H1 (cell line): ENCODE data around the gene CELSR1. TPM values are rescaled to one million over a fixed set of nuclear protein-coding genes. Genes with fewer than 3 reads are reported as not detected.

ENCODE experiments used
- CTCF ChIA-PET: fragments of 300-600 bp; sonication (Branson Sonifier 250); formaldehyde crosslinking; loops from one replicate; lab custom pipeline; 2021; ENCODE audit not compliant: partially characterized antibody; lab: Charles Lee
- POLR2A ChIA-PET: fragments of 300-600 bp; sonication (Branson Sonifier 250); formaldehyde crosslinking; loops from one replicate; lab custom pipeline; 2021; ENCODE audit warnings: inconsistent platforms; ENCODE audit not compliant: partially characterized antibody; lab: Charles Lee
- DNase-seq, 2 experiments: peaks; one replicate each; pipeline versions ENCODE4 v3.0.0 to v3.0.0-alpha.2; 2010 to 2022; ENCODE audit warnings: low spot score in 2 of 2, low read depth in 1 of 2, mixed read lengths in 1 of 2
- FAIRE-seq: peaks from 2 replicates; lab custom pipeline; 2011; peaks lifted over from hg19 to GRCh38; lab: Jason Lieb, UNC
- H2AFZ ChIP-seq: 2 replicates; pipeline ENCODE4 v1.8.1; 2012; ENCODE audit warnings: low read length, inconsistent platforms
- H2AK5ac ChIP-seq: 2 replicates; pipeline ENCODE4 v1.6.1; 2013; ENCODE audit warnings: low read depth, low read length
- H2BK120ac ChIP-seq: replicated peaks from 2 replicates; pipeline ENCODE3; 2013; ENCODE audit warnings: low read depth, low read length, inconsistent platforms
- H2BK12ac ChIP-seq: 2 replicates; pipeline ENCODE4 v1.6.1; 2013; ENCODE audit warnings: low read depth, low read length
- H2BK15ac ChIP-seq: 2 replicates; pipeline ENCODE4 v1.6.1; 2013; ENCODE audit warnings: low read length
- H2BK20ac ChIP-seq: 2 replicates; pipeline ENCODE4 v1.6.1; 2013; ENCODE audit warnings: low read length
- H2BK5ac ChIP-seq: 2 replicates; pipeline ENCODE4 v1.6.1; 2013; ENCODE audit warnings: low read depth, low read length
- H3K14ac ChIP-seq: 2 replicates; pipeline ENCODE4 v1.6.1; 2013; ENCODE audit warnings: inconsistent platforms; ENCODE audit not compliant: insufficient read length
- H3K18ac ChIP-seq: 2 replicates; pipeline ENCODE4 v1.6.1; 2013; ENCODE audit warnings: low read length; ENCODE audit errors: extremely low read depth
- H3K23ac ChIP-seq: 2 replicates; pipeline ENCODE4 v1.6.1; 2013; ENCODE audit warnings: inconsistent platforms; ENCODE audit not compliant: insufficient read length
- H3K23me2 ChIP-seq: 2 replicates; pipeline ENCODE4 v1.6.1; 2013; ENCODE audit warnings: low read depth, low read length
- H3K27ac ChIP-seq: 2 replicates; pipeline ENCODE4 v1.6.1; 2011; ENCODE audit warnings: low read depth, low read length, inconsistent platforms
- H3K27me3 ChIP-seq, 4 experiments: replicated peaks in 1 of 4; 1 replicate in 1 of 4; 2 replicates in 3 of 4; pipeline versions ENCODE4 v1.6.1 to v1.8.1; 2011 to 2013; ENCODE audit warnings: low read length in 3 of 4, mild to moderate bottlenecking in 3 of 4, inconsistent platforms in 2 of 4, mixed read lengths in 2 of 4, moderate library complexity in 1 of 4; ENCODE audit not compliant: control insufficient read depth in 3 of 4, insufficient read depth in 3 of 4; ENCODE audit errors: extremely low read depth in 1 of 4
- H3K36me3 ChIP-seq, 4 experiments: 2 replicates each; pipeline versions ENCODE4 v1.6.1 to v1.8.1; 2011 to 2013; ENCODE audit warnings: mild to moderate bottlenecking in 4 of 4, low read length in 3 of 4, moderate library complexity in 2 of 4, control low read depth in 1 of 4, inconsistent platforms in 1 of 4; ENCODE audit not compliant: insufficient read depth in 4 of 4, control insufficient read depth in 2 of 4
- H3K4ac ChIP-seq: replicated peaks from 2 replicates; pipeline ENCODE3; 2013; ENCODE audit warnings: low read length, low read depth, mixed read lengths, inconsistent platforms; ENCODE audit not compliant: insufficient read length
- H3K4me1 ChIP-seq, 4 experiments: replicated peaks in 1 of 4; 1 replicate in 1 of 4; 2 replicates in 3 of 4; pipeline versions ENCODE4 v1.6.1 to v1.8.1; 2011 to 2013; ENCODE audit warnings: low read length in 3 of 4, inconsistent platforms in 2 of 4, mixed read lengths in 1 of 4; ENCODE audit not compliant: insufficient read depth in 4 of 4, control insufficient read depth in 3 of 4
- H3K4me2 ChIP-seq, 2 experiments: 2 replicates each; pipeline versions ENCODE4 v1.6.1 to v1.8.1; 2011 to 2013; ENCODE audit warnings: low read depth in 2 of 2, low read length in 2 of 2, control low read depth in 1 of 2, inconsistent platforms in 1 of 2, mild to moderate bottlenecking in 1 of 2; ENCODE audit not compliant: insufficient read depth in 1 of 2
- H3K4me3 ChIP-seq, 4 experiments: fragments of 200-600, 300-600 bp in 1 of 4; sonication (generic), shearing (Covaris generic), sonication (Bioruptor Twin) in 1 of 4; 2 replicates each; pipeline versions ENCODE4 v1.5.1 to v1.8.1; 2011 to 2016; ENCODE audit warnings: low read length in 4 of 4, low read depth in 3 of 4, control low read depth in 2 of 4, inconsistent platforms in 2 of 4, mild to moderate bottlenecking in 2 of 4, mixed read lengths in 1 of 4, moderate library complexity in 1 of 4; ENCODE audit not compliant: insufficient read depth in 2 of 4; ENCODE audit errors: extremely low read depth in 1 of 4
- H3K56ac ChIP-seq: replicated peaks from 2 replicates; pipeline ENCODE3; 2013; ENCODE audit warnings: low read depth, mild to moderate bottlenecking, mixed read lengths, low read length, inconsistent platforms; ENCODE audit not compliant: insufficient read length
- H3K79me1 ChIP-seq: 2 replicates; pipeline ENCODE4 v1.6.1; 2013; ENCODE audit warnings: low read depth, low read length, control low read depth
- H3K79me2 ChIP-seq, 2 experiments: 2 replicates each; pipeline versions ENCODE4 v1.6.1 to v1.8.1; 2012 to 2013; ENCODE audit warnings: low read length in 2 of 2, mild to moderate bottlenecking in 2 of 2, inconsistent platforms in 1 of 2; ENCODE audit not compliant: insufficient read depth in 2 of 2, control insufficient read depth in 1 of 2
- H3K9ac ChIP-seq, 4 experiments: replicated peaks in 1 of 4; 1 replicate in 1 of 4; 2 replicates in 3 of 4; pipeline versions ENCODE4 v1.6.1 to v1.8.1; 2011 to 2013; ENCODE audit warnings: low read depth in 3 of 4, low read length in 3 of 4, control low read depth in 2 of 4, mild to moderate bottlenecking in 2 of 4, moderate library complexity in 2 of 4, inconsistent platforms in 1 of 4; ENCODE audit errors: extremely low read depth in 1 of 4
- H3K9me3 ChIP-seq, 2 experiments: 2 replicates each; pipeline versions ENCODE4 v1.6.1 to v1.8.1; 2012 to 2013; ENCODE audit warnings: mild to moderate bottlenecking in 2 of 2, moderate library complexity in 2 of 2, control low read depth in 1 of 2, inconsistent platforms in 1 of 2, low read depth in 1 of 2, low read length in 1 of 2, mixed read lengths in 1 of 2; ENCODE audit not compliant: insufficient read depth in 2 of 2
- H4K20me1 ChIP-seq, 2 experiments: replicated peaks in 1 of 2; 2 replicates each; pipeline versions ENCODE3 to v1.8.1; 2011 to 2013; ENCODE audit warnings: inconsistent platforms in 2 of 2, low read length in 2 of 2, mild to moderate bottlenecking in 1 of 2; ENCODE audit not compliant: insufficient read depth in 2 of 2, control insufficient read depth in 1 of 2
- H4K5ac ChIP-seq: 2 replicates; pipeline ENCODE4 v1.6.1; 2013; ENCODE audit warnings: low read length, low read depth, mixed read lengths, inconsistent platforms; ENCODE audit not compliant: insufficient read length
- H4K8ac ChIP-seq: 2 replicates; pipeline ENCODE4 v1.8.0; 2013; ENCODE audit warnings: mild to moderate bottlenecking, moderate library complexity, low read length, inconsistent platforms; ENCODE audit not compliant: insufficient read depth; ENCODE audit errors: extremely low read depth
- H4K91ac ChIP-seq: replicated peaks from 2 replicates; pipeline ENCODE3; 2013; ENCODE audit warnings: low read length, mixed read lengths, inconsistent platforms; ENCODE audit not compliant: insufficient read length
- WGBS, 2 experiments: shearing (Covaris generic) in 1 of 2; methylation state at CpG; one replicate each; pipeline versions ENCODE4 v1.1.6 to v1.1.7; 2013 to 2015; ENCODE audit warnings: low lambda C conversion rate in 2 of 2, mixed read lengths in 2 of 2, inconsistent platforms in 1 of 2, low coverage in 1 of 2, missing lambda C conversion rate in 1 of 2; ENCODE audit not compliant: insufficient replicate concordance in 2 of 2, insufficient coverage in 1 of 2, insufficient read length in 1 of 2; ENCODE audit errors: extremely low coverage in 1 of 2, missing lambda C conversion rate in 1 of 2; 5-methylcytosine and 5-hydroxymethylcytosine counted together
- polyA plus RNA-seq, 7 experiments: library from polyadenylated mRNA; depleted of rRNA in 3 of 7; stranded (reverse) in 5 of 7; unstranded in 2 of 7; fragments of >200 nt in 5 of 7; fragments of 200-250 nt in 2 of 7; gene quantifications; 1 replicate in 5 of 7; 2 replicates in 1 of 7; 4 replicates in 1 of 7; pipeline versions ENCODE4 v1.2.1 to v1.2.3, GENCODE V29; 2011 to 2013; ENCODE audit warnings: missing spikeins in 2 of 7, mixed read lengths in 2 of 7
- total RNA-seq: library from RNA; stranded (reverse); fragmentation: NEBNext Ultra II Directional; extraction: Animal tissue kit (Norgen Biotek cat#: 25700); gene quantifications from 2 replicates; pipeline ENCODE4 v1.2.1, GENCODE V29; 2021

Gene CELSR1
- total and polyA plus RNA-seq, 2 of the 8 experiments (the other 6 are each of a cell fraction or from before 2014, with no cell fraction given): 9.0 to 12.4 TPM

DNA sequence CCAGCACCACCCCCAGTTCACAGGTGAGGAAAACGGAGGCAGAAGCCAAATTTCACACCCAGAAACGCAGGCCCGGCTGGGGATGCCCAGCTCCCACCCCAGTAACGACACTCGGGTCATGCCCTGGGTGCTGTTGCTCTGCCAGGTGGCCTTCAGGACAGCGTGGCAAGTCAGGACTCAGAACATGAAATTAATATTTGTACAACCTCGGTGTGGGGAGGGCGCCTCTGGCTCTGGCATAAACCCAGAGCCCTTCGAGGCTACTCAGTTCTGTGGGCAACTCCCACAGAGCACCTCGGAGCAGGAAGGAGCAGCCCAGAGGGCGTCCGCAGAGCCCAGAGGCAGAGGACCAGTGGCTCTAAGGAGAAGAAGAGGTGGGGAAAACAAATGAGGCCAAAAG lies 71.6 kb downstream of the CELSR1 start:
- no peak for DNase-seq
- no peak overlapping the region for H2BK120ac ChIP-seq
- H3K18ac ChIP-seq: no peak overlapping the region
- H2AK5ac ChIP-seq: no peak overlapping the region
- no peak overlapping the region for H3K14ac ChIP-seq
- no peak overlapping the region for H3K27ac ChIP-seq
- no peaks in the 10 kb centered on the region for H3K79me1 ChIP-seq
- H2AFZ ChIP-seq: no peak overlapping the region
- no peaks in the 10 kb centered on the region for H3K9me3 ChIP-seq
- no peak overlapping the region for H4K8ac ChIP-seq
- H3K23me2 ChIP-seq: no peaks in the 10 kb centered on the region
- H2BK20ac ChIP-seq: no peak overlapping the region
- no peak overlapping the region for H3K4me3 ChIP-seq
- peaks cover 0 to 4% of the 10 kb centered on the region in 2 experiments for H4K20me1 ChIP-seq
- no peak overlapping the region for H2BK15ac ChIP-seq
- POLR2A ChIA-PET: no interaction called here
- no peaks in the 10 kb centered on the region; a peak in 1 of 8 replicates for H3K36me3 ChIP-seq
- no peak overlapping the region for H3K56ac ChIP-seq
- 92% methylated on average over 9 of the region's 12 CpGs; no CpG with 5 or more reads in 1 of the 2 experiments for WGBS, 2 experiments
- H4K91ac ChIP-seq: no peak overlapping the region
- no peaks in the 10 kb centered on the region for H3K79me2 ChIP-seq
- no peak overlapping the region for H3K23ac ChIP-seq
- H3K4me1 ChIP-seq: peaks cover 0 to 2% (median 0%) of the 10 kb centered on the region in 4 experiments; a peak in 1 of 7 replicates
- CTCF ChIA-PET: interaction anchor here (0.7 kb wide), 1 partner anchor 9 kb away, joined by 3 read pairs; no protein-coding TSS in a partner anchor
- no peaks in the 10 kb centered on the region for H3K27me3 ChIP-seq
- H3K4ac ChIP-seq: no peak overlapping the region
- no peak overlapping the region for H3K9ac ChIP-seq
- no peak overlapping the region for H2BK12ac ChIP-seq
- no peak overlapping the region for H2BK5ac ChIP-seq
- H4K5ac ChIP-seq: no peak overlapping the region
- H3K4me2 ChIP-seq: no peak overlapping the region
- no peak for FAIRE-seq
